SK-N-MC (cell line): ENCODE data around the gene CCDC68.

Experiments used
- EZH2 ChIP-seq: fragments of 200-600 bp; sonication (generic); IDR thresholded peaks from one replicate; pipeline ENCODE4 v1.6.1; 2017; ENCODE audit warnings: antibody characterized with exemption
- FOXP2 ChIP-seq: optimal IDR thresholded peaks from 2 replicates; pipeline ENCODE3; 2011; ENCODE audit warnings: mild to moderate bottlenecking, moderate library complexity; ENCODE audit not compliant: insufficient read depth; ENCODE audit errors: extremely low read length, control extremely low read depth
- POLR2AphosphoS5 ChIP-seq: IDR thresholded peaks from 2 replicates; pipeline ENCODE4 v1.6.1; 2012; ENCODE audit warnings: mild to moderate bottlenecking, low read depth, low read length, borderline replicate concordance

- TF ChIP-seq POLR2AphosphoS5 (no peak), EZH2 (no peak), FOXP2 (no peak)
Measured at GRCh38 chr18:54967786-54968185, 8.5 kb upstream of the CCDC68 start.
